IPS-18c (cell line): ENCODE measurements around the gene ZNF511.

ENCODE experiments used
- H3K4me3 ChIP-seq: 2 replicates; pipeline ENCODE4 v1.7.0; 2013; ENCODE audit warnings: low read depth, mild to moderate bottlenecking, low read length, moderate library complexity; ENCODE audit not compliant: insufficient read depth
- H3K9me3 ChIP-seq: one replicate; pipeline ENCODE4 v1.6.1; 2013; ENCODE audit warnings: mild to moderate bottlenecking, low read length, moderate library complexity; ENCODE audit not compliant: control insufficient read depth, insufficient read depth

Gene ZNF511

DNA sequence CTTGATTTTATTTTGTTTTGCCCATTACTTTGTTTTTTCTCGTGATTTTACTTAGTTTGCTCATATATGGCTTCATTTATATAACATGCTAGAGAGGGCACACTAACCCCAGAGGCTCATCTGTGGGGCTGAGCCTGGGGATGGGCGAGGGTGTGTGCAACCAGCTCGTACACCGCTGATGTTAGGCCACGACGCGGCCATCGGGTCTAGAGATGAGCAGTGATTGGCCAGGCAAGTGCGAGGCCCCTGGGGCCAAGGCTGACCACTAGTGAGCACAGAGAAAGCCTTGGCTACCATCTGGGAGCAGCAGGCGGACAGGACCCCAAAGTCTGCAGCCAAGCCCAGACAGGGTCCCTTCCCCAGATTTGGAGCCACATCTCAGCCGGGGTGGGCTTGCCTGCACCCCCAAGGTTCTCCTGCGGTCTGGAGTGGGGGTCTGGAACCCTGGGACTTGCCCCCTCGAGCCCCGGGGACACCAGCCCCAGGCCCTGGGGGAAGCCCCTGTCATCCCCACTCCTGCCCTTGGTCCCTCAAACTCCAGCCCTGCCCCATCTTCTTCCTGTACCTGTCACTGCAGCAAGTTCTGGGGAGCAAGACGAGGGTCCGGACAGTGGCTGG, 45.4 kb downstream of the ZNF511 start:
- peaks cover 2% of the 10 kb centered on the region for H3K9me3 ChIP-seq
- H3K4me3 ChIP-seq: no peak overlapping the region

DNA sequence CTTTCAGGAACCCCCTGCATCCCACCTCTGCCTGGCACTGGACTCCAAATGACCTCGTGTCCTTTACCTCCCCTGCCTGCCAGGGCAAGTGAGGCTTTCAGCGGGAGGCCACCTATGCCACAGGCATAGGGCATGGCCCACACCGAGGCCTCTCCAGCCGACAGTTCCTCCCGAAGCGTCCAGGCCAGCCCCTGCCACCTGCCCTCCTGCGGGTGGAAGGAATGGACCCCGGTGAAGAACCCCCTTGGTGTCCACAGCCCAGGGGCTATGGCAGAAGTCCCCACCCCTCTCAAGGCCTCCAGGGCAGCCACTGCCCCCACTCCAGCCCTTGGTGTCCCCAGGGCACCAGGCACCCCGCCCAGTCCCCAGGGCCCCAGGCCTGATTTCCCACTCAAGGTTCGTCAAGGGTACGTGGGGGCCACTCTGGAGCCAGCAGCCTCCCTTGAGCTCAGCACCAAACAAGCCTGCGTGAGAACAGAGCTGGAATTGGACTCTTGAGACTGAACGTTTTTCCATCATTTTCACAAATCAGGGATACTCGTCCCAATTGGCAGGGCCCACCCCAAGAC, 46.0 kb downstream of the ZNF511 start:
- no peak overlapping the region for H3K4me3 ChIP-seq

DNA sequence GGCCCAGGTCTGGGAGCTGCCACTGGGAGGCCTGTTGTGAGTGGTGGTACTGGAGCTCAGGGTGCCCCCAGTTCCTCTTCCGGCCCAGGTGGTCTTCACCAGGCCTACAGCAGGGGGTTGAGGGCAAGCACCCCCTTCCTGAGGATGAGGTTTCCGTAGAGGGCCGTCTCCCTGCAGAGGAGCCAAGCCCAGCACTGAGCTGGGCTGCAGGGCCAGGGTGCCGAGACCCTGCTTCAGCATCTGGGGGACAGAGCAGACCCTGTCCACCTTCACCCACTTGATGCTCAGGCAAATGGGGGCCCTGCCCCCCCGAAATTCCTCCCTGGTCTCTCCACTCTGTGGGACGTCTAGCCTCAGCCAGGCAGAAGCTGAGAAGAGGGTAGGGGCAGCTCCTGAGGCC, 46.6 kb downstream of the ZNF511 start:
- peaks cover 2% of the 10 kb centered on the region for H3K9me3 ChIP-seq
- H3K4me3 ChIP-seq: no peak overlapping the region

More for the DNA sequence above, 46.0 kb downstream of the ZNF511 start:
- peaks cover 2% of the 10 kb centered on the region for H3K9me3 ChIP-seq

DNA sequence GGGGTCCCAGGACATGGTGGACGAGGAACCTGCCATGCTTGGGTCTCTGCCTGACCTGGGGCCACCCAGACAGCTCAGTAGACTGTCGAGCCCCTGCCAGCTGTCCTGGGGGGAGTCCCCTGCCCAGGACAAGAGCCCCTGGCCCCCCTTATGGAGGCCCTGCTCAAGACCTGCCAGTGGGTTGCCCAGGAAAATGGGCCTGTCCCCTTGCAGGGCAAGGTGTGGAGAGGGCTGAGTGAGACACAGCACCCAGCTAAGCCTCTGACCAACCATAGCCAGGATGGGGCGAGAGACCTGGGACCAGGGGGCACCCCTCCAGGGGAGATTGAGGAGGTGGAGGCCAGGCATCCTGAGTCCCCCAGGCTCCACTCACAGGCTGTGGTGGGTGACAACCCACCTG, 47.3 kb downstream of the ZNF511 start:
- H3K4me3 ChIP-seq: no peak overlapping the region; the same call in 1 of the 2 replicates
- peaks cover 2% of the 10 kb centered on the region for H3K9me3 ChIP-seq

GRCh38 chr10:133356549-133357284, 48.0 kb downstream of the ZNF511 start:
- Histone ChIP-seq H3K9me3 (peaks cover 2% of the 10 kb centered on the region), H3K4me3 (peak overlapping the region; percentile 77)

GRCh38 chr10:133357285-133358161, 48.8 kb downstream of the ZNF511 start, which contains the start of gene FUOM:
Gene FUOM, minus strand, starts transcription at chr10:133358019. Its CDS starts 12 bp downstream, at chr10:133358007.
- peaks cover 2% of the 10 kb centered on the region for H3K9me3 ChIP-seq
- peak within 1 kb of the TSS; percentile 77 for H3K4me3 ChIP-seq

DNA sequence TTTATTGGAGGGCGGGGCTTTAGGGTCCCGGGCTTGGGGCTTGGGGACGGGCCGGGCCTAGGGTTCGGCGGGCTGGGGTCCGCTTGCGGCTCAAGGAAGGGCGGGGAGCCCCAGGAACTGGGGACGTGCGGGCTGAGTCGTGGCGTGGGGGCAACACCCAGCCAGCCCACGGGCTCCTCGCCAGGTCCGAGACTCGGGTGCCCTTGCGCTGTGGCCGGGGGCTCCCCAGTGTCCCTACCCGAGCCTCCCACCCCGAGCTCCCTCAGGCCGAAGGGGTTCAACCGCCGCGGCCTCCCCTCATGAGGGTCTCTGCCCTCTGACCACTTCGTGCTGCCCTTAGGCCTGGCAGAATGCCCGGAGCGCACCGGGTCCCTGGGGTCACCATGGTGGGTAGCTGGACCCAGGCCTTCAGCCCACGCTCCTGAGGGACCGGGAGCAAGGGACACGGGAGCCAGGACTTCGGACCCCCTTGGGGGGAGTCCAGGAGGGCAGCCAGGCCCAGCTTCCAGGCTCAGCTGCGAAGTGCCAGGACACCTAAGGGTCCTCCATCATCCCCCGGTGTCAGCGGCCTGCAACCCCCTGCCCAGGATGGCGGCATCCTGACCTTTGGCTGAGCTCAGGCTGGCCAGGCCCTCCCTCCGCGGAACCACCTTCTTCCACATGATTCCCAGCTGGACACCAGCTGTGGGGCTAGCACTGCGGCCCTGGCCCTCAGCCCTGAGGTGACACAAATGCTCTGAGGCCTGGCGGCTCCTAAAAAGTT, 49.6 kb downstream of the ZNF511 start:
- peaks cover 2% of the 10 kb centered on the region for H3K9me3 ChIP-seq
- H3K4me3 ChIP-seq: no peak overlapping the region

DNA sequence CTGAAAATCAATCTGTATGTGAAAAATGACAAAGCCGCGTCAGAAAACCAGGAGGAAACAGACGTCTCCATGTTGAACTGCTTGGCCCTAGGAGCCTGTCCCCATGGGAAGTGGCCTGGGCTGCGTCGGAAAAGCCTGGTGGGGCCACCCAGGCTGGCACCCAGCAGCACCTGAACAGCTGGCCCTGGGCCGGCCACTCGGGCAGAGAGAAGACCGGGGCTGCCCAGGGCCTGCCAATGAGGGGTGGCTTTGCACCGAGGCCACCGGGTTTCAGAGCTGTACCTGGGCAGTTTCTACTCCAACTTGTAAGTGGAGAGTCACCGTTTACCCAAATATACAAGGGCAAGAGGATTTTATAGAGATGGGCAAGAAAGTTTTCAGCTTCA, 50.2 kb downstream of the ZNF511 start:
- Histone ChIP-seq H3K9me3 (peaks cover 2% of the 10 kb centered on the region), H3K4me3 (no peak overlapping the region)

DNA sequence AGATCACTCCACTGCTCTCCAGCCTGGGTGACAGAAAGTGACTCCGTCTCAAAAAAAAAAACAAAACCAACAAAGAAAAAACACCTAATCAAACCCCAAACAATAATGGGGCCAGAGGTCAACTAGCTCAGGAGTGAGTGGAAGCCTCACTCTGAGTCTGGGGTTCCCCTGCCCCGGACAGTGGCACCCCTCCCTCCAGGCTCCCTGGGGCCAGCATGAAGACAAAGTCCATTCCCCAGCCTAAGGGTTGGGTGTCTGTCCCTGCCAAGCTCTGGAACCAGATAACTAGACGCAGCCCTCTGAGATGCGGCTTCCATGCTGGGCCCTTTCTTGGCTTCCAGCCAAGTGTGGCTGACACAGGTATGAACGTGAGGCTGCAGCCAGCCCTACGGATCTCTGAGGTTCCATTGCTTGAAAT, 50.8 kb downstream of the ZNF511 start:
- Histone ChIP-seq H3K9me3 (peaks cover 2% of the 10 kb centered on the region), H3K4me3 (no peak overlapping the region)

- H3K9me3 ChIP-seq: peaks cover 2% of the 10 kb centered on the region
- H3K4me3 ChIP-seq: no peak overlapping the region
These were observed 51.4 kb downstream of the ZNF511 start for GRCh38 chr10:133359972-133360610.

DNA sequence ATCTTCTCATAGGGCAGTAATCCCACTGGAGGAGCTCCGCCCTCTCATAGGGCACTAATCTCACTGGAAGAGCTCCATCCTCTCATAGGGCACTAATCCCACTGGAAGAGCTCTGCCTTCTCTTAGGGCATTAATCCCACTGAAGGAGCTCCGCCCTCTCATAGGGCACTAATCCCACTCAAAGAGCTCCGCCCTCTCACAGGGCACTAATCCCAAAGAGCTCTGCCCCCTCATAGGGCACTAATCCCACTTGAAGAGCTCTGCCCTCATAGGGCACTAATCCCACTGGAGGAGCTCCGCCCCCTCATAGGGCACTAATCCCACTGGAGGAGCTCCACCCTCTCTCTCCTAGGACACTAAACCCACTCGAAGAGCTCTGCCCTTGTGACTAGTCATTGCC, 52.5 kb downstream of the ZNF511 start:
- H3K4me3 ChIP-seq: no peak overlapping the region
- H3K9me3 ChIP-seq: peaks cover 2% of the 10 kb centered on the region

DNA sequence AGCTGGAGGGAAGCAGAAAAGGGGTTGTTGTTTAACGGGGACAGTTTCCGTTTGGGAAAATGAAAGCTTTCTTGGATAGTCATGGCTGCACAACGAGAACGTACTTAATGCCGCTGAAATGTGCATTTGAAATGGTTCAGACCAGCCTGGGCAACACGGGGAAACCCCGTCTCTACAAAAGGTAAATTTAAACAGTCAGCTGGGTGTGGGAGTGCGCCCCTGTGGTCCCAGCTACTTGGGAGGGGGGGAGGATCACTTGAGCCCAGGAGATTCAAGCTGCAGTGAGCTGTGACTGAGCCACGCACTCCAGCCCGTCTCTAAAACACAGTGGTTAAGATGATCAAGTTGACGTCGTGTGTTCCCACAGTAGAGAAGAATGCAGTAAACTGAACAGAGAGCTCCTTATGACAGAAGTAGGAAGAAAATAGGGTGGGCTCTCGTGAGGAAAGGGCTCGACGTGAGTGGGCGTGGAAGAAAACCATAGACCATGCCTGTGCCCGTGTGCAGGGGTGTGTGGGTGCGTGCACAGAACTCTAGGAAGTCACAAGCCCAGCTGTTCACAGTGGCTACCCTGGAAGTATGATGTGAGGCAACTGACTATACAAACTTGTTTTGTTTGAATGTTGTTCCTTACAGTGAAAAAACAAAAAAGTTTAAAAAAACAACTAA, 53.2 kb downstream of the ZNF511 start:
- Histone ChIP-seq H3K9me3 (no peaks in the 10 kb centered on the region), H3K4me3 (no peak overlapping the region)
